GM10847 (cell line): ENCODE measurements around the gene RUVBL1.

ENCODE experiments used
- POLR2A ChIP-seq: IDR thresholded peaks from 2 replicates; pipeline ENCODE4 v1.6.1; 2011; ENCODE audit not compliant: insufficient read length; ENCODE audit errors: extremely low read depth

RUVBL1 gene

GRCh38 chr3:128036119-128036518, 87.5 kb downstream of the RUVBL1 start:
- no peak for TF ChIP-seq POLR2A

- no peak for TF ChIP-seq POLR2A
Measured at GRCh38 chr3:128033102-128033501, 90.5 kb downstream of the RUVBL1 start.
